Peyer's patch (tissue), 4 donors: ENCODE results near the gene EGLN2.
"Not testable (repeated sequence)": the region's sequence is repeated elsewhere in the genome, so short reads cannot be mapped to it uniquely, and the experiment has no call there.

Experiments used
- POLR2A ChIP-seq, 2 donors: fragments of 450-650 bp; IDR thresholded peaks; one replicate each; pipeline ENCODE4 v1.5.1; 2017; ENCODE audit warnings: antibody characterized with exemption in 2 of 2, mild to moderate bottlenecking in 2 of 2, moderate library complexity in 2 of 2
- TF ChIP-seq, protein P1 (sequence below), 6 experiments: fragments of 450-650 bp in 4 of 6; fragments of 200-600 bp in 2 of 6; sonication (generic) in 1 of 6; IDR thresholded peaks; one replicate each; pipeline ENCODE4 v1.5.1; 2017 to 2019; ENCODE audit warnings: antibody characterized with exemption in 6 of 6, mild to moderate bottlenecking in 3 of 6, moderate library complexity in 1 of 6

DNA sequence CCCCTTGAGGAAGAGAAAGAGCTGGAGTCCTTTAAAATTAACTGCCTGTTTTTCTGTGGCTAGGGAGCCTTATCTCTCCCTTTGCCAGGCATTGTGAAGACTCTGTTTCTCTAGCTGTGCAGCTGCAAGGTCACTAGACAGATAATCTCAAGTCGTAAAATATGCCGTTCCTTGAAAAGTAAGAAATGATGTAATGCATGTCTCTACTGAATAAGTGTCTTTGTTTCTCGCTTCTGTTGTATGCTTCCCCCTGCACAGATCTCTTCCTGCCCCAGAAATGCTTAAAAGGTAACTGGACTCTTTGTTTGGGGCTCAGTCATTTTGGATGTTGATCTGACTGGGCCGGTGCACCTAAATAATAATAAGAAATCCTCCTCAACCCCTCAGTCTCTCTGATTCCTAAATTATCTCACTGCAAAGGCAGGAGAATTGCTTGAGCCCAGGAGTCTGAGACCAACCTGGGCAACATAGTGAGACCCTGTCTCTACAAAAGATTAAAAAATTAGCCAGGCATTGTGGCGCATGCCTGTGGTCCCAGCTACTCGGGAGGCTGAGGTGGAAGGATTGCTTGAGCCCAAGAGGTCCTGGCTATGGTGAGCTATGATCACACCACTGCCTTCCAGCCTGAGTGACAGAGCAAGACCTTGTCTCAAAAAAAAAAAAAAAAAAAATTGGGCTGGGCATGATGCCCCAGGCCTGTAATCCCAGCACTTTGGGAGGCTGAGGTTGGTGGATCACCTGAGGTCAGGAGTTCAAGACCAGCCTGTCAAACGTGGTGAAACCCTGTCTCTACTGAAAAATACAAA is 34.9 kb downstream of the EGLN2 start:
- TF ChIP-seq, protein P1, sequence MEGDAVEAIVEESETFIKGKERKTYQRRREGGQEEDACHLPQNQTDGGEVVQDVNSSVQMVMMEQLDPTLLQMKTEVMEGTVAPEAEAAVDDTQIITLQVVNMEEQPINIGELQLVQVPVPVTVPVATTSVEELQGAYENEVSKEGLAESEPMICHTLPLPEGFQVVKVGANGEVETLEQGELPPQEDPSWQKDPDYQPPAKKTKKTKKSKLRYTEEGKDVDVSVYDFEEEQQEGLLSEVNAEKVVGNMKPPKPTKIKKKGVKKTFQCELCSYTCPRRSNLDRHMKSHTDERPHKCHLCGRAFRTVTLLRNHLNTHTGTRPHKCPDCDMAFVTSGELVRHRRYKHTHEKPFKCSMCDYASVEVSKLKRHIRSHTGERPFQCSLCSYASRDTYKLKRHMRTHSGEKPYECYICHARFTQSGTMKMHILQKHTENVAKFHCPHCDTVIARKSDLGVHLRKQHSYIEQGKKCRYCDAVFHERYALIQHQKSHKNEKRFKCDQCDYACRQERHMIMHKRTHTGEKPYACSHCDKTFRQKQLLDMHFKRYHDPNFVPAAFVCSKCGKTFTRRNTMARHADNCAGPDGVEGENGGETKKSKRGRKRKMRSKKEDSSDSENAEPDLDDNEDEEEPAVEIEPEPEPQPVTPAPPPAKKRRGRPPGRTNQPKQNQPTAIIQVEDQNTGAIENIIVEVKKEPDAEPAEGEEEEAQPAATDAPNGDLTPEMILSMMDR (IDR thresholded peaks at IDR 0.05): not testable (repeated sequence)
- TF ChIP-seq POLR2A (IDR thresholded peaks at IDR 0.05): not testable (repeated sequence)
